SU-DHL-6 (cell line): ENCODE measurements around the gene ADGRD1.

ENCODE experiments used
- CTCF ChIP-seq: fragments of 200-600 bp; sonication (generic); IDR thresholded peaks from one replicate; pipeline ENCODE4 v1.5.1; 2017; ENCODE audit warnings: antibody characterized with exemption, mild to moderate bottlenecking, low read length, moderate library complexity; ENCODE audit not compliant: insufficient read depth, poor library complexity, severe bottlenecking
- EZH2phosphoT487 ChIP-seq: fragments of 200-600 bp; sonication (generic), shearing (Covaris generic); conservative IDR thresholded peaks from 2 replicates; pipeline ENCODE4 v1.6.1; 2018; ENCODE audit warnings: mild to moderate bottlenecking, antibody characterized with exemption, low read length, moderate library complexity, mixed read lengths

GRCh38 chr12:130904064-130904463, 49.6 kb upstream of the ADGRD1 start:
- TF ChIP-seq CTCF (no peak), EZH2phosphoT487 (no peak)
